ENCODE measurements around the gene SELENOT. TPM values are rescaled to one million over a fixed set of nuclear protein-coding genes. Genes with fewer than 3 reads are reported as not detected.

Gene SELENOT
- total RNA-seq, 1 donor from 2014 or later, result 74.0 TPM

- Mint-ChIP-seq H3K36me3 (ENCODE audit: unreplicated experiment) (no peaks in the 10 kb centered on the region), H3K4me1 (ENCODE audit: low read depth, unreplicated experiment) (no peaks in the 10 kb centered on the region), H3K4me3 (ENCODE audit: unreplicated experiment) (no peak overlapping the region), H3K27me3 (ENCODE audit: unreplicated experiment) (no peaks in the 10 kb centered on the region), H3K9me3 (ENCODE audit: unreplicated experiment) (no peaks in the 10 kb centered on the region), H3K27ac (ENCODE audit: unreplicated experiment) (no peak overlapping the region)
- no peak for TF ChIP-seq CTCF (IDR thresholded peaks at IDR 0.05; ENCODE audit: partially characterized antibody, unreplicated experiment)
- DNase-seq, result no peak
These were observed 36.1 kb downstream of the SELENOT start for GRCh38 chr3:150639262-150639661.

GRCh38 chr3:150640256-150640655, 37.1 kb downstream of the SELENOT start:
- Mint-ChIP-seq H3K4me3 (ENCODE audit: unreplicated experiment) (no peak overlapping the region), H3K9me3 (ENCODE audit: unreplicated experiment) (no peaks in the 10 kb centered on the region), H3K4me1 (ENCODE audit: low read depth, unreplicated experiment) (no peaks in the 10 kb centered on the region), H3K27me3 (ENCODE audit: unreplicated experiment) (no peaks in the 10 kb centered on the region), H3K27ac (ENCODE audit: unreplicated experiment) (no peak overlapping the region), H3K36me3 (ENCODE audit: unreplicated experiment) (no peaks in the 10 kb centered on the region)
- TF ChIP-seq CTCF (IDR thresholded peaks at IDR 0.05; ENCODE audit: partially characterized antibody, unreplicated experiment), result no peak
- no peak for DNase-seq

- H3K27me3 Mint-ChIP-seq (ENCODE audit: unreplicated experiment), result no peaks in the 10 kb centered on the region
- H3K4me3 Mint-ChIP-seq (ENCODE audit: unreplicated experiment), result no peak overlapping the region
- DNase-seq, result no peak
- H3K9me3 Mint-ChIP-seq (ENCODE audit: unreplicated experiment), result no peaks in the 10 kb centered on the region
- no peak for TF ChIP-seq CTCF (IDR thresholded peaks at IDR 0.05; ENCODE audit: partially characterized antibody, unreplicated experiment)
- no peaks in the 10 kb centered on the region for H3K36me3 Mint-ChIP-seq (ENCODE audit: unreplicated experiment)
- no peaks in the 10 kb centered on the region for H3K4me1 Mint-ChIP-seq (ENCODE audit: low read depth, unreplicated experiment)
- H3K27ac Mint-ChIP-seq (ENCODE audit: unreplicated experiment), result no peak overlapping the region
These were observed 50.0 kb downstream of the SELENOT start for GRCh38 chr3:150653110-150653561.

- H3K9me3 Mint-ChIP-seq (ENCODE audit: unreplicated experiment), result no peaks in the 10 kb centered on the region
- no peaks in the 10 kb centered on the region for H3K36me3 Mint-ChIP-seq (ENCODE audit: unreplicated experiment)
- no peaks in the 10 kb centered on the region for H3K27me3 Mint-ChIP-seq (ENCODE audit: unreplicated experiment)
- DNase-seq, result no peak
- H3K27ac Mint-ChIP-seq (ENCODE audit: unreplicated experiment), result no peak overlapping the region
- no peaks in the 10 kb centered on the region for H3K4me1 Mint-ChIP-seq (ENCODE audit: low read depth, unreplicated experiment)
- no peak overlapping the region for H3K4me3 Mint-ChIP-seq (ENCODE audit: unreplicated experiment)
- no peak for TF ChIP-seq CTCF (IDR thresholded peaks at IDR 0.05; ENCODE audit: partially characterized antibody, unreplicated experiment)
These were observed 53.2 kb downstream of the SELENOT start for GRCh38 chr3:150656316-150656715.

- Mint-ChIP-seq H3K9me3 (ENCODE audit: unreplicated experiment) (no peaks in the 10 kb centered on the region), H3K27me3 (ENCODE audit: unreplicated experiment) (no peaks in the 10 kb centered on the region), H3K4me1 (ENCODE audit: low read depth, unreplicated experiment) (no peaks in the 10 kb centered on the region), H3K27ac (ENCODE audit: unreplicated experiment) (no peak overlapping the region), H3K4me3 (ENCODE audit: unreplicated experiment) (no peak overlapping the region), H3K36me3 (ENCODE audit: unreplicated experiment) (no peaks in the 10 kb centered on the region)
- DNase-seq, result no peak
- no peak for TF ChIP-seq CTCF (IDR thresholded peaks at IDR 0.05; ENCODE audit: partially characterized antibody, unreplicated experiment)
These were observed 59.5 kb downstream of the SELENOT start for GRCh38 chr3:150662410-150663200.

Data from glutamatergic neuron (in vitro differentiated cells).